ENCODE data around the gene PRAMEF12. TPM values are rescaled to one million over a fixed set of nuclear protein-coding genes. Genes with fewer than 3 reads are reported as not detected.

PRAMEF12 gene
- total and polyA plus RNA-seq, 4 donors, result not detected

GRCh38 chr1:12763479-12763878 lies 10.1 kb upstream of the PRAMEF12 start:
- Histone ChIP-seq H3K9me3 (ENCODE audit: control insufficient read depth, low read length) (no peaks in the 10 kb centered on the region), H3K4me1 (ENCODE audit: control insufficient read depth in 1 of 2, insufficient read depth in 2 of 2, low read length in 2 of 2) (no peaks in the 10 kb centered on the region), H3K4me3 (ENCODE audit: low read length in 2 of 2) (no peak overlapping the region), H3K27ac (ENCODE audit: low read depth in 1 of 2, low read length in 2 of 2) (no peak overlapping the region), H3K36me3 (ENCODE audit: control insufficient read depth in 1 of 2, insufficient read depth in 2 of 2, low read length in 1 of 2) (no peaks in the 10 kb centered on the region), H3K27me3 (ENCODE audit: control insufficient read depth in 1 of 2, insufficient read depth in 2 of 2, low read length in 1 of 2) (peaks cover 0 to 1% of the 10 kb centered on the region in 2 donors)
- ATAC-seq (ENCODE audit: low FRiP score) (no peak), DNase-seq (no peak)
- 49 to 56% methylated on average over 4 of the region's 4 CpGs for WGBS, 2 donors
- intact Hi-C loops (cut with DNase I), result no loop called here

GRCh38 chr1:12764016-12764415 lies 9.5 kb upstream of the PRAMEF12 start:
- Histone ChIP-seq H3K27me3 (ENCODE audit: control insufficient read depth in 1 of 2, insufficient read depth in 2 of 2, low read length in 1 of 2) (no peaks in the 10 kb centered on the region), H3K4me1 (ENCODE audit: control insufficient read depth in 1 of 2, insufficient read depth in 2 of 2, low read length in 2 of 2) (no peaks in the 10 kb centered on the region), H3K4me3 (ENCODE audit: low read length in 2 of 2) (no peak overlapping the region), H3K36me3 (ENCODE audit: control insufficient read depth in 1 of 2, insufficient read depth in 2 of 2, low read length in 1 of 2) (no peaks in the 10 kb centered on the region), H3K9me3 (ENCODE audit: control insufficient read depth, low read length) (no peaks in the 10 kb centered on the region), H3K27ac (ENCODE audit: low read depth in 1 of 2, low read length in 2 of 2) (no peak overlapping the region)
- WGBS, 2 donors, result 59 to 61% methylated on average over 5 of the region's 5 CpGs
- intact Hi-C loops (cut with DNase I), result no loop called here
- ATAC-seq (ENCODE audit: low FRiP score) (no peak), DNase-seq (no peak)

DNA sequence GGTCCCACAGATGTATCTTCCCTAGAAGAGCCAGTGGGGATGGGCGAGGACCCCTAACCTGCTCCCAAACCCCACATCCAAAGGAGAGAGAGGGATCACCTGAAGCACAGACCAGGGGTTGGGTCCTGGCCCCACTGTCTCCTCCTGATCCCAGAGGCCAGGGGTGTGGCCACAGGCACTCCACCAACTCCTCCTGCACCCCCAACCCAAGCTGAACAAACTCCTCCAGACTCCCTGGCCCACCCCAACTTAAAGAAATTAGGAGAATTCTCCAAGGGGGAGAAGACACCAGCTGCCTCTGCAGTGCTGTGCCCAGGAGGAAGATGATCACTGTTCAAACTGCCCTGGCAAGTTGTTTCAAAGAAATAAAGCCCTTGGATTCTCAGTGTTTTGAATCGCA lies 4.5 kb upstream of the PRAMEF12 start:
- no peaks in the 10 kb centered on the region for H3K36me3 ChIP-seq (ENCODE audit: control insufficient read depth in 1 of 2, insufficient read depth in 2 of 2, low read length in 1 of 2)
- H3K4me1 ChIP-seq (ENCODE audit: control insufficient read depth in 1 of 2, insufficient read depth in 2 of 2, low read length in 2 of 2), result no peaks in the 10 kb centered on the region
- 58 to 85% methylated on average over 2 of the region's 2 CpGs for WGBS, 2 donors
- no peak overlapping the region for H3K27ac ChIP-seq (ENCODE audit: low read depth in 1 of 2, low read length in 2 of 2)
- H3K9me3 ChIP-seq (ENCODE audit: control insufficient read depth, low read length), result peaks cover 2% of the 10 kb centered on the region
- intact Hi-C loops (cut with DNase I), result no loop called here
- DNase-seq (no peak), ATAC-seq (ENCODE audit: low FRiP score) (no peak)
- H3K4me3 ChIP-seq (ENCODE audit: low read length in 2 of 2), result no peak overlapping the region
- no peaks in the 10 kb centered on the region for H3K27me3 ChIP-seq (ENCODE audit: control insufficient read depth in 1 of 2, insufficient read depth in 2 of 2, low read length in 1 of 2)

- Histone ChIP-seq H3K27me3 (ENCODE audit: control insufficient read depth in 1 of 2, insufficient read depth in 2 of 2, low read length in 1 of 2) (no peaks in the 10 kb centered on the region), H3K4me1 (ENCODE audit: control insufficient read depth in 1 of 2, insufficient read depth in 2 of 2, low read length in 2 of 2) (no peaks in the 10 kb centered on the region), H3K27ac (ENCODE audit: low read depth in 1 of 2, low read length in 2 of 2) (no peak overlapping the region), H3K9me3 (ENCODE audit: control insufficient read depth, low read length) (peaks cover 2% of the 10 kb centered on the region), H3K36me3 (ENCODE audit: control insufficient read depth in 1 of 2, insufficient read depth in 2 of 2, low read length in 1 of 2) (no peaks in the 10 kb centered on the region), H3K4me3 (ENCODE audit: low read length in 2 of 2) (no peak overlapping the region)
- DNase-seq (no peak), ATAC-seq (ENCODE audit: low FRiP score) (peak; percentile 15)
- 50 to 57% methylated on average over 7 of the region's 7 CpGs for WGBS, 2 donors
- intact Hi-C loops (cut with DNase I), result no loop called here
These were observed 3.5 kb upstream of the PRAMEF12 start for GRCh38 chr1:12769976-12770505.

DNA sequence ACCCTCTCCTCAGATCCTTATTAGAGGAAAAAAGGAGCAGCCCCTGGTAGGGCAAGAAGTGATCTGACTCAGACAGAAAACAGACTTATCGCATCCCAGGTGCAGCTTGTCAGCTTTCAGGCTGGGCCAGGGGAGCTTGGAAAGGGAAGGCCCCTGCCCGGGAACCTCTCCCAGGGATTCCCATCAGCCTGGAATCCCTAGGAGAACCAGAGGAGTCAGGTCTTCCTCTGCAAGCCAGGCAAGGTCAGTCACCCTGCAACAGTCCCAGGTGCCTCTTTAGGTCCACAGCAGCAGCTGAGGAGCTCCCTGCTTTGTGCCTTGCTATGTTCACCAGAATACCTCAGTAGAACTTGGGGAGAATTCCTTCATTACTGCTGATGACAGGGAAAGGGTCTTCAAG lies 2.9 kb upstream of the PRAMEF12 start:
- Histone ChIP-seq H3K36me3 (ENCODE audit: control insufficient read depth in 1 of 2, insufficient read depth in 2 of 2, low read length in 1 of 2) (no peaks in the 10 kb centered on the region), H3K4me3 (ENCODE audit: low read length in 2 of 2) (no peak overlapping the region), H3K27ac (ENCODE audit: low read depth in 1 of 2, low read length in 2 of 2) (no peak overlapping the region), H3K27me3 (ENCODE audit: control insufficient read depth in 1 of 2, insufficient read depth in 2 of 2, low read length in 1 of 2) (no peaks in the 10 kb centered on the region), H3K9me3 (ENCODE audit: control insufficient read depth, low read length) (peaks cover 2% of the 10 kb centered on the region), H3K4me1 (ENCODE audit: control insufficient read depth in 1 of 2, insufficient read depth in 2 of 2, low read length in 2 of 2) (no peaks in the 10 kb centered on the region)
- ATAC-seq (ENCODE audit: low FRiP score), result no peak
- WGBS, 2 donors, result 77 to 82% methylated on average over 2 of the region's 2 CpGs
- no peak for DNase-seq
- intact Hi-C loops (cut with DNase I), result no loop called here

DNA sequence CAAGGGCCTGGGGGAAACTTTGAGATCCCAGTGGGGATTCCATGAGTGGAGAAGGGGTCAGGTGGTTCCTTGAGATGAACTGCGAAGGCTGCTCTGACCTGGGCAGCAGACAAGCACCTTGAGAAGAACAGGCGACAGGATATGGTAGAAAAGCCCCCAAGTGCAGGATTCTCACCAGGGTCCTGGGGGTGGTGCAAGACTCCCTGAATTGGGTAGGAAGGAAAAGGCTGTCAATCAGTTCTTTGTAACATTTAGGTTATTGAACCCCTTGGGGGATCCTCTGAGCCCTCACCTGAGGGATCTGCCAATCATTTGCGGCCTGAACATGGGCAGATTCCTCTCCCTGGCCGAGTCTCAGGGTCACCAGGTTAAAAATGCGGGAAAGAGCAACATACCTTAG lies 2.4 kb upstream of the PRAMEF12 start:
- H3K4me1 ChIP-seq (ENCODE audit: control insufficient read depth in 1 of 2, insufficient read depth in 2 of 2, low read length in 2 of 2), result no peaks in the 10 kb centered on the region
- H3K27ac ChIP-seq (ENCODE audit: low read depth in 1 of 2, low read length in 2 of 2), result no peak overlapping the region
- peaks cover 2% of the 10 kb centered on the region for H3K9me3 ChIP-seq (ENCODE audit: control insufficient read depth, low read length)
- WGBS, 2 donors, result 67 to 70% methylated on average over 5 of the region's 5 CpGs
- no peaks in the 10 kb centered on the region for H3K27me3 ChIP-seq (ENCODE audit: control insufficient read depth in 1 of 2, insufficient read depth in 2 of 2, low read length in 1 of 2)
- DNase-seq (no peak), ATAC-seq (ENCODE audit: low FRiP score) (no peak)
- intact Hi-C loops (cut with DNase I), result no loop called here
- no peak overlapping the region for H3K4me3 ChIP-seq (ENCODE audit: low read length in 2 of 2)
- H3K36me3 ChIP-seq (ENCODE audit: control insufficient read depth in 1 of 2, insufficient read depth in 2 of 2, low read length in 1 of 2), result no peaks in the 10 kb centered on the region

- intact Hi-C loops (cut with DNase I), result no loop called here
- no peak for ATAC-seq (ENCODE audit: low FRiP score)
These were observed 1.0 kb upstream of the PRAMEF12 start for GRCh38 chr1:12772520-12772919.

DNA sequence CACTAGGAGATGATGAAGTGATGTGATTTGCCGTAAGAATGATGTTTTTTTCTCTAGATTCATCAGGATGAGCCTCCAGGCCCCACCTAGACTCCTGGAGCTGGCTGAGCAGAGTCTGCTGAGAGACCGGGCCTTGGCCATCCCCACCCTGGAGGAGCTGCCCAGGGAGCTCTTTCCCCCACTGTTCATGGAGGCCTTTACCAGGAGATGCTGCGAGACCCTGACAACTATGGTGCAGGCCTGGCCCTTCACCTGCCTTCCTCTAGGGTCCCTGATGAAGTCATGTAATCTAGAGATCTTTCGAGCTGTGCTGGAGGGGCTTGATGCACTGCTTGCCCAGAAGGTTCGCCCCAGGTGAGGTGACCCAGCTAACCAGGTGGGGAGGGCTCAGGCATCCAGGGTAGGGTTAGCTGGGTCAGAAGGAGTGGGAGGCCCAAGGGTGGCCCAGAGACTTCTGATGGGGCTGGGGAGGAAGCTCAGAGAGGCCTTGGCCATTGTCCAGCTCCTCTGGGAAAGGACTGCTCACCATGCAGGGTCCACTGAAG lies 1.3 kb downstream of the PRAMEF12 start:
- Histone ChIP-seq H3K9me3 (ENCODE audit: control insufficient read depth, low read length) (peaks cover 2% of the 10 kb centered on the region), H3K4me3 (ENCODE audit: low read length in 2 of 2) (no peak overlapping the region), H3K4me1 (ENCODE audit: control insufficient read depth in 1 of 2, insufficient read depth in 2 of 2, low read length in 2 of 2) (no peaks in the 10 kb centered on the region), H3K36me3 (ENCODE audit: control insufficient read depth in 1 of 2, insufficient read depth in 2 of 2, low read length in 1 of 2) (no peaks in the 10 kb centered on the region), H3K27me3 (ENCODE audit: control insufficient read depth in 1 of 2, insufficient read depth in 2 of 2, low read length in 1 of 2) (no peaks in the 10 kb centered on the region), H3K27ac (ENCODE audit: low read depth in 1 of 2, low read length in 2 of 2) (no peak overlapping the region)
- no peak for ATAC-seq (ENCODE audit: low FRiP score)
- no peak for DNase-seq
- intact Hi-C loops (cut with DNase I), result no loop called here
- WGBS, 2 donors, result 84 to 89% methylated on average over 5 of the region's 5 CpGs

More at GRCh38 chr1:12772520-12772919, 1.0 kb upstream of the PRAMEF12 start:
- no peaks in the 10 kb centered on the region for H3K36me3 ChIP-seq (ENCODE audit: control insufficient read depth in 1 of 2, insufficient read depth in 2 of 2, low read length in 1 of 2)
- DNase-seq, result no peak
- WGBS, 2 donors, result 84 to 89% methylated on average over 5 of the region's 5 CpGs
- no peak overlapping the region for H3K4me3 ChIP-seq (ENCODE audit: low read length in 2 of 2)
- H3K4me1 ChIP-seq (ENCODE audit: control insufficient read depth in 1 of 2, insufficient read depth in 2 of 2, low read length in 2 of 2), result no peaks in the 10 kb centered on the region
- H3K27ac ChIP-seq (ENCODE audit: low read depth in 1 of 2, low read length in 2 of 2), result no peak overlapping the region
- peaks cover 2% of the 10 kb centered on the region for H3K9me3 ChIP-seq (ENCODE audit: control insufficient read depth, low read length)
- no peaks in the 10 kb centered on the region for H3K27me3 ChIP-seq (ENCODE audit: control insufficient read depth in 1 of 2, insufficient read depth in 2 of 2, low read length in 1 of 2)

GRCh38 chr1:12775443-12775842 lies 1.9 kb downstream of the PRAMEF12 start:
- ATAC-seq (ENCODE audit: low FRiP score), result no peak
- Histone ChIP-seq H3K9me3 (ENCODE audit: control insufficient read depth, low read length) (peaks cover 2% of the 10 kb centered on the region), H3K27me3 (ENCODE audit: control insufficient read depth in 1 of 2, insufficient read depth in 2 of 2, low read length in 1 of 2) (no peaks in the 10 kb centered on the region), H3K4me1 (ENCODE audit: control insufficient read depth in 1 of 2, insufficient read depth in 2 of 2, low read length in 2 of 2) (no peaks in the 10 kb centered on the region), H3K27ac (ENCODE audit: low read depth in 1 of 2, low read length in 2 of 2) (no peak overlapping the region), H3K36me3 (ENCODE audit: control insufficient read depth in 1 of 2, insufficient read depth in 2 of 2, low read length in 1 of 2) (no peaks in the 10 kb centered on the region), H3K4me3 (ENCODE audit: low read length in 2 of 2) (no peak overlapping the region)
- intact Hi-C loops (cut with DNase I), result no loop called here
- 75 to 78% methylated on average over 8 of the region's 8 CpGs for WGBS, 2 donors
- no peak for DNase-seq

All from aorta (tissue), 5 donors.